ENCODE data around the gene PPP4R2. TPM values are rescaled to one million over a fixed set of nuclear protein-coding genes. Genes with fewer than 3 reads are reported as not detected.

PPP4R2 gene
- total RNA-seq, 1 donor from 2014 or later, result 105 TPM

- Mint-ChIP-seq H3K4me1 (peaks cover 23% of the 10 kb centered on the region), H3K9me3 (no peaks in the 10 kb centered on the region), H3K27me3 (ENCODE audit: low read depth) (no peaks in the 10 kb centered on the region), H3K27ac (ENCODE audit: unreplicated experiment) (no peak overlapping the region), H3K4me3 (no peak overlapping the region), H3K36me3 (ENCODE audit: low read depth) (no peaks in the 10 kb centered on the region)
- TF ChIP-seq CTCF (conservative IDR thresholded peaks at IDR 0.05), result no peak
- DNase-seq (ENCODE audit: low read depth, low spot score), result no peak
Observed at GRCh38 chr3:72951259-72951722, 45.3 kb upstream of the PPP4R2 start.

GRCh38 chr3:72953325-72953956, 43.2 kb upstream of the PPP4R2 start:
- no peaks in the 10 kb centered on the region for H3K36me3 Mint-ChIP-seq (ENCODE audit: low read depth)
- TF ChIP-seq CTCF (conservative IDR thresholded peaks at IDR 0.05), result no peak
- no peak for DNase-seq (ENCODE audit: low read depth, low spot score)
- no peaks in the 10 kb centered on the region for H3K27me3 Mint-ChIP-seq (ENCODE audit: low read depth)
- no peaks in the 10 kb centered on the region for H3K9me3 Mint-ChIP-seq
- no peak overlapping the region for H3K4me3 Mint-ChIP-seq
- peaks cover 38% of the 10 kb centered on the region for H3K4me1 Mint-ChIP-seq
- no peak overlapping the region for H3K27ac Mint-ChIP-seq (ENCODE audit: unreplicated experiment)

GRCh38 chr3:72957297-72957696, 39.3 kb upstream of the PPP4R2 start:
- no peak for TF ChIP-seq CTCF (conservative IDR thresholded peaks at IDR 0.05)
- DNase-seq (ENCODE audit: low read depth, low spot score), result peak; percentile 47
- Mint-ChIP-seq H3K27me3 (ENCODE audit: low read depth) (no peaks in the 10 kb centered on the region), H3K4me3 (peak overlapping the region; percentile 56), H3K9me3 (no peaks in the 10 kb centered on the region), H3K36me3 (ENCODE audit: low read depth) (no peaks in the 10 kb centered on the region), H3K4me1 (peaks cover 51% of the 10 kb centered on the region), H3K27ac (ENCODE audit: unreplicated experiment) (peak overlapping the region; percentile 46)

GRCh38 chr3:72959336-72959735, 37.3 kb upstream of the PPP4R2 start:
- no peak overlapping the region for H3K4me3 Mint-ChIP-seq
- TF ChIP-seq CTCF (conservative IDR thresholded peaks at IDR 0.05), result no peak
- peaks cover 54% of the 10 kb centered on the region for H3K4me1 Mint-ChIP-seq
- H3K9me3 Mint-ChIP-seq, result no peaks in the 10 kb centered on the region
- H3K36me3 Mint-ChIP-seq (ENCODE audit: low read depth), result no peaks in the 10 kb centered on the region
- H3K27ac Mint-ChIP-seq (ENCODE audit: unreplicated experiment), result peak overlapping the region; percentile 85
- no peak for DNase-seq (ENCODE audit: low read depth, low spot score)
- H3K27me3 Mint-ChIP-seq (ENCODE audit: low read depth), result no peaks in the 10 kb centered on the region

GRCh38 chr3:72960812-72961518, 35.6 kb upstream of the PPP4R2 start:
- Mint-ChIP-seq H3K27me3 (ENCODE audit: low read depth) (peaks cover 3% of the 10 kb centered on the region), H3K27ac (ENCODE audit: unreplicated experiment) (peak overlapping the region; percentile 59), H3K9me3 (no peaks in the 10 kb centered on the region), H3K36me3 (ENCODE audit: low read depth) (no peaks in the 10 kb centered on the region), H3K4me3 (no peak overlapping the region), H3K4me1 (peaks cover 52% of the 10 kb centered on the region)
- no peak for TF ChIP-seq CTCF (conservative IDR thresholded peaks at IDR 0.05)
- no peak for DNase-seq (ENCODE audit: low read depth, low spot score)

Measured in neural crest cell (in vitro differentiated cells).